Measurements from ENCODE around the gene CORIN.

Gene CORIN

GRCh38 chr4:47824840-47825239 lies 13.0 kb downstream of the CORIN start:
- H3K4me3 ChIP-seq (ENCODE audit: low read depth, low read length), result no peak overlapping the region
- no peak for DNase-seq (ENCODE audit: low read depth)
- no peak for TF ChIP-seq CTCF (IDR thresholded peaks at IDR 0.05; ENCODE audit: insufficient read depth, low read depth, low read length, missing control alignments)

- no peak for DNase-seq (ENCODE audit: low read depth)
- no peak for TF ChIP-seq CTCF (IDR thresholded peaks at IDR 0.05; ENCODE audit: insufficient read depth, low read depth, low read length, missing control alignments)
- no peak overlapping the region for H3K4me3 ChIP-seq (ENCODE audit: low read depth, low read length)
Measured at GRCh38 chr4:47819178-47819577, 18.7 kb downstream of the CORIN start.

GRCh38 chr4:47817275-47817674 lies 20.6 kb downstream of the CORIN start:
- no peak for DNase-seq (ENCODE audit: low read depth)
- no peak overlapping the region for H3K4me3 ChIP-seq (ENCODE audit: low read depth, low read length)
- TF ChIP-seq CTCF (IDR thresholded peaks at IDR 0.05; ENCODE audit: insufficient read depth, low read depth, low read length, missing control alignments), result no peak

GRCh38 chr4:47816748-47817147 lies 21.1 kb downstream of the CORIN start:
- H3K4me3 ChIP-seq (ENCODE audit: low read depth, low read length), result no peak overlapping the region
- no peak for TF ChIP-seq CTCF (IDR thresholded peaks at IDR 0.05; ENCODE audit: insufficient read depth, low read depth, low read length, missing control alignments)
- DNase-seq (ENCODE audit: low read depth), result no peak

GRCh38 chr4:47814618-47815295 lies 23.1 kb downstream of the CORIN start:
- no peak for TF ChIP-seq CTCF (IDR thresholded peaks at IDR 0.05; ENCODE audit: insufficient read depth, low read depth, low read length, missing control alignments)
- DNase-seq (ENCODE audit: low read depth), result no peak
- no peak overlapping the region for H3K4me3 ChIP-seq (ENCODE audit: low read depth, low read length)

GRCh38 chr4:47809654-47810203 lies 28.1 kb downstream of the CORIN start:
- no peak overlapping the region for H3K4me3 ChIP-seq (ENCODE audit: low read depth, low read length)

More at GRCh38 chr4:47809654-47810203, 28.1 kb downstream of the CORIN start:
- DNase-seq (ENCODE audit: low read depth), result no peak
- TF ChIP-seq CTCF (IDR thresholded peaks at IDR 0.05; ENCODE audit: insufficient read depth, low read depth, low read length, missing control alignments), result no peak
